IMR-90 (cell line): ENCODE results near the gene AAR2. TPM values are rescaled to one million over a fixed set of nuclear protein-coding genes. Genes with fewer than 3 reads are reported as not detected.

Experiments used
- ATAC-seq: fragments of 200-7000 bp; cut with Tn5 transposase; 2 replicates; pipeline ENCODE4 v1.9.1; 2020; ENCODE audit warnings: low read depth, mild to moderate bottlenecking, moderate library complexity
- BruUV-seq: library from RNA; stranded (reverse); fragments of 400-500 nt; replicated peaks from 2 replicates; lab custom pipeline; 2021; lab: Mats Ljungman, UMichigan
- CTCF ChIA-PET: fragments of 300-600 bp; formaldehyde crosslinking; extraction: SDS; loops from one replicate; lab custom pipeline; 2021; ENCODE audit warnings: antibody characterized with exemption; lab: Yijun Ruan, JAX
- POLR2A ChIA-PET: fragments of 300-600 bp; sonication (Branson Sonifier 250); formaldehyde crosslinking; loops from one replicate; lab custom pipeline; 2022; ENCODE audit warnings: antibody characterized with exemption; ENCODE audit not compliant: unreplicated experiment; lab: Charles Lee
- DNase-seq: peaks from one replicate; pipeline ENCODE4 v3.0.0; 2013
- H2AFZ ChIP-seq: replicated peaks from 2 replicates; pipeline ENCODE3; 2013; ENCODE audit warnings: low read length, mild to moderate bottlenecking; ENCODE audit not compliant: poor library complexity
- H2AK5ac ChIP-seq: 2 replicates; pipeline ENCODE4 v1.6.1; 2013; ENCODE audit warnings: low read depth, low read length, inconsistent platforms
- H2AK9ac ChIP-seq: replicated peaks from 2 replicates; pipeline ENCODE3; 2013; ENCODE audit warnings: mild to moderate bottlenecking, low read depth, low read length, moderate library complexity; ENCODE audit not compliant: poor library complexity
- H2BK120ac ChIP-seq: 2 replicates; pipeline ENCODE4 v1.6.1; 2013; ENCODE audit warnings: low read depth, low read length, inconsistent platforms
- H2BK15ac ChIP-seq: 3 replicates; pipeline ENCODE4 v1.6.1; 2013; ENCODE audit warnings: low read depth, low read length, inconsistent platforms
- H2BK20ac ChIP-seq: 2 replicates; pipeline ENCODE4 v1.6.1; 2013; ENCODE audit warnings: low read depth, mild to moderate bottlenecking, inconsistent platforms, low read length, moderate library complexity
- H2BK5ac ChIP-seq: 2 replicates; pipeline ENCODE4 v1.6.1; 2013; ENCODE audit warnings: mild to moderate bottlenecking, low read depth, low read length, inconsistent platforms; ENCODE audit not compliant: poor library complexity, severe bottlenecking
- H3K14ac ChIP-seq: replicated peaks from 2 replicates; pipeline ENCODE4 v1.6.1; 2013; ENCODE audit warnings: low read depth, low read length, inconsistent platforms
- H3K18ac ChIP-seq: 2 replicates; pipeline ENCODE4 v1.6.1; 2013; ENCODE audit warnings: low read depth, low read length, control low read depth
- H3K23ac ChIP-seq: 2 replicates; pipeline ENCODE4 v1.6.1; 2013; ENCODE audit warnings: low read depth, low read length, inconsistent platforms
- H3K27ac ChIP-seq: 2 replicates; pipeline ENCODE4 v1.5.1; 2013; ENCODE audit warnings: mild to moderate bottlenecking, control low read depth, low read length; ENCODE audit not compliant: insufficient read depth
- H3K27me3 ChIP-seq: 2 replicates; pipeline ENCODE4 v1.6.1; 2013; ENCODE audit warnings: low read length; ENCODE audit not compliant: control insufficient read depth, insufficient read depth
- H3K36me3 ChIP-seq: 2 replicates; pipeline ENCODE4 v1.6.1; 2013; ENCODE audit warnings: low read length, mixed read lengths; ENCODE audit not compliant: control insufficient read depth, insufficient read depth
- H3K4ac ChIP-seq: 2 replicates; pipeline ENCODE4 v1.6.1; 2013; ENCODE audit warnings: low read depth, low read length, inconsistent platforms
- H3K4me1 ChIP-seq: 2 replicates; pipeline ENCODE4 v1.6.1; 2013; ENCODE audit warnings: low read length, mixed read lengths; ENCODE audit not compliant: control insufficient read depth, insufficient read depth
- H3K4me2 ChIP-seq: 2 replicates; pipeline ENCODE4 v1.6.1; 2013; ENCODE audit warnings: low read depth, mild to moderate bottlenecking, control low read depth, low read length, moderate library complexity
- H3K4me3 ChIP-seq: 2 replicates; pipeline ENCODE4 v1.5.1; 2013; ENCODE audit warnings: low read depth, mild to moderate bottlenecking, control low read depth, low read length, moderate library complexity; ENCODE audit not compliant: insufficient read depth
- H3K56ac ChIP-seq: 2 replicates; pipeline ENCODE4 v1.6.1; 2013; ENCODE audit warnings: low read length, inconsistent platforms; ENCODE audit not compliant: insufficient read depth; ENCODE audit errors: extremely low read depth
- H3K79me1 ChIP-seq, 2 experiments: 2 replicates each; pipeline ENCODE4 v1.6.1; 2013; ENCODE audit warnings: low read length in 2 of 2, inconsistent platforms in 1 of 2, low read depth in 1 of 2
- H3K9ac ChIP-seq: 2 replicates; pipeline ENCODE4 v1.6.1; 2013; ENCODE audit warnings: low read depth, low read length, control low read depth
- H3K9me1 ChIP-seq: 2 replicates; pipeline ENCODE4 v1.6.1; 2013; ENCODE audit warnings: low read length, inconsistent platforms; ENCODE audit not compliant: insufficient read depth
- H3K9me3 ChIP-seq: 2 replicates; pipeline ENCODE4 v1.6.1; 2013; ENCODE audit warnings: low read length; ENCODE audit not compliant: control insufficient read depth, insufficient read depth
- H4K20me1 ChIP-seq: 2 replicates; pipeline ENCODE4 v1.6.1; 2013; ENCODE audit warnings: low read length, inconsistent platforms; ENCODE audit not compliant: insufficient read depth
- H4K5ac ChIP-seq: 2 replicates; pipeline ENCODE4 v1.6.1; 2013; ENCODE audit warnings: mild to moderate bottlenecking, low read depth, low read length, control low read depth
- H4K8ac ChIP-seq, 2 experiments: 2 replicates each; pipeline ENCODE4 v1.6.1; 2013; ENCODE audit warnings: low read depth in 2 of 2, low read length in 2 of 2, control low read depth in 1 of 2, inconsistent platforms in 1 of 2
- H4K91ac ChIP-seq: 2 replicates; pipeline ENCODE4 v1.6.1; 2013; ENCODE audit warnings: low read depth, low read length, inconsistent platforms; ENCODE audit not compliant: insufficient read depth
- CEBPB ChIP-seq: IDR thresholded peaks from 2 replicates; pipeline ENCODE4 v1.6.1; 2012; ENCODE audit warnings: low read depth, low read length, improper control_type of control experiment
- WGBS, 2 experiments: methylation state at CpG; one replicate each; pipeline versions ENCODE4 v1.1.5 to v1.1.7; 2013; ENCODE audit warnings: missing lambda C conversion rate in 2 of 2; ENCODE audit not compliant: insufficient read length in 1 of 2; ENCODE audit errors: extremely low coverage in 2 of 2; 5-methylcytosine and 5-hydroxymethylcytosine counted together
- dilution Hi-C: fragments of 300-500 bp; cut with HindIII; formaldehyde crosslinking; loops from one replicate; pipeline ENCODE4 v1.14.3; 2018; ENCODE audit warnings: low sequenced_read_pairs; ENCODE audit not compliant: unreplicated experiment
- in situ Hi-C: fragments of 300-500 bp; cut with MboI; formaldehyde crosslinking; loops from 3 replicates; pipeline ENCODE4 v1.14.3; 2019; ENCODE audit warnings: low sequenced_read_pairs, inconsistent platforms, mixed read lengths
- intact Hi-C: fragments of 100-400 bp; cut with micrococcal nuclease; formaldehyde crosslinking; loops from 2 replicates; pipeline ENCODE4 v1.10.0; 2022
- polyA plus RNA-seq, 3 experiments: library from polyadenylated mRNA; depleted of rRNA; stranded (reverse); fragments of >200 nt; gene quantifications; 2 replicates each; pipeline ENCODE4 v1.2.3, GENCODE V29; 2012; ENCODE audit warnings: low replicate concordance in 1 of 3
- total RNA-seq: library from RNA; depleted of rRNA; stranded (reverse); fragments of >200 nt; gene quantifications from 2 replicates; pipeline ENCODE4 v1.2.3, GENCODE V29; 2012

Gene AAR2
- total and polyA plus RNA-seq, 2 of the 4 experiments (the other 2 are of a cell fraction): 28.2 to 35.8 TPM

GRCh38 chr20:36203861-36204260, 32.4 kb upstream of the AAR2 start:
- no peak overlapping the region for H4K5ac ChIP-seq
- H3K79me1 ChIP-seq: no peaks in the 10 kb centered on the region
- no peaks in the 10 kb centered on the region for H3K27me3 ChIP-seq
- no peak overlapping the region for H3K4me2 ChIP-seq
- no peak overlapping the region for H2BK20ac ChIP-seq
- no peaks in the 10 kb centered on the region for H3K9me1 ChIP-seq
- no TSS peak for BruUV-seq
- TF ChIP-seq CEBPB: no peak
- dilution Hi-C loops: no loop called here
- H3K27ac ChIP-seq: no peak overlapping the region
- peaks cover 4% of the 10 kb centered on the region for H3K36me3 ChIP-seq
- no peak overlapping the region for H3K4me3 ChIP-seq
- H3K14ac ChIP-seq: no peak overlapping the region
- H2BK120ac ChIP-seq: no peak overlapping the region
- H2BK5ac ChIP-seq: no peak overlapping the region
- no peaks in the 10 kb centered on the region for H4K20me1 ChIP-seq
- no peak for ATAC-seq
- H3K9me3 ChIP-seq: no peaks in the 10 kb centered on the region
- DNase-seq: no peak
- H3K18ac ChIP-seq: no peak overlapping the region
- CTCF ChIA-PET: no interaction called here
- POLR2A ChIA-PET: no interaction called here
- intact Hi-C loops: loop anchor here (1.0 kb wide), 1 partner anchor 235 kb away; no protein-coding TSS in a partner anchor
- H3K4ac ChIP-seq: no peak overlapping the region
- H3K23ac ChIP-seq: no peak overlapping the region
- no peak overlapping the region for H4K8ac ChIP-seq
- no peak overlapping the region for H3K56ac ChIP-seq
- H4K91ac ChIP-seq: no peak overlapping the region
- in situ Hi-C loops: loop anchor here (25.0 kb wide), 1 partner anchor 708 kb away; no protein-coding TSS in a partner anchor
- no peak overlapping the region for H2AK5ac ChIP-seq
- no CpG with 5 or more reads among the region's 3 CpGs for WGBS, 2 experiments
- H2AFZ ChIP-seq: no peak overlapping the region
- no peak overlapping the region for H2AK9ac ChIP-seq
- no peak overlapping the region for H2BK15ac ChIP-seq
- H3K9ac ChIP-seq: no peak overlapping the region
- H3K4me1 ChIP-seq: no peaks in the 10 kb centered on the region
